ENCODE measurements around the gene CALN1. TPM values are rescaled to one million over a fixed set of nuclear protein-coding genes. Genes with fewer than 3 reads are reported as not detected.
"Not testable (repeated sequence)": the region's sequence is repeated elsewhere in the genome, so short reads cannot be mapped to it uniquely, and the experiment has no call there.

The CALN1 gene
- total RNA-seq: under 0.01 TPM

DNA sequence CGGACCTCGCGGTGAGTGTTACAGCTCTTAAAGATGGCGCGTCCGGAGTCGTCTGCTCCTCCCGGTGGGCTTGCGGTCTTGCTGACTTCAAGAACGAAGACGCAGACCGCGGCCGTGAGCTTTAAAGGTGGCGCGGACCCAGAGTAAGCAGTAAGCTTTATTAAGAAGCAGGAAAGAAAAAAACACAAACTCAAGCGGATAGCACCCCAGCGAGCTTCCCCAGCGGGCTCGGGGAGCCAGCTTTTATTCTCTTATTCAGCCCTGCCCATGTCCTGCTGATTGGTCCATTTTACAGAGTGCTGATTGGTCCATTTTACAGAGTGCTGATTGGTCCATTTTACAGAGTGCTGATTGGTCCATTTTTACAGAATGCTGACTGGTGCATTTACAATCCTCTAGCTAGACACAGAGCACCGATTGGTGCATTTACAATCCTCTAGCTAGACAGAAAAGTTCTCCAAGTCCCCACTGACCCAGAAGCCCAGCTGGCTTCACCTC is at the start of gene CALN1:
Gene CALN1 (minus strand): TSS at position 218 of the 498 bp plus-strand sequence.
- H3K27me3 ChIP-seq (ENCODE audit: insufficient read depth, low read length); H3K4me3 ChIP-seq (ENCODE audit: low read length); H3K9me3 ChIP-seq (ENCODE audit: low read depth, low read length); H3K4me1 ChIP-seq (ENCODE audit: insufficient read depth, low read length): not testable (repeated sequence)

DNA sequence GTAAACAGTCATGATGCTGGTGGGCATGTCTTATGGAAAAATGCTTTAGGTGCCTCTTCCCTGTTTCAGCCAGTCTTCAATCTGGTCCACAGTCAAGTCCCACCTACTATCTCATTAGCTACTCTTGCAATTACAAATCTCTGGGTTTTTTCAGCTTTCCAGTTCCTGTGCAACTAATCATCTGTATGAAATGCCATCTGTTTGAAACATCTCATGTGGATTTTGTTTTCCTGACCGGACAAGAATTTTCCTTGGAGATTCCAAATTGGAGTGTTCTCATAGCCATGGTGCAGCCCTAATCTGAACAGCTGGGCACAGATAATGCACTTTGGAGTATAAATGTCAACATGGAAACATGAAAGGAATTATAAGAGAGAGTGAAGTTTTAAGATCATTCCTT is 41.3 kb upstream of the CALN1 start:
- H3K4me1 ChIP-seq (ENCODE audit: insufficient read depth, low read length): no peaks in the 10 kb centered on the region
- no peaks in the 10 kb centered on the region for H3K27me3 ChIP-seq (ENCODE audit: insufficient read depth, low read length)
- no peak overlapping the region for H3K4me3 ChIP-seq (ENCODE audit: low read length)
- no peaks in the 10 kb centered on the region for H3K9me3 ChIP-seq (ENCODE audit: low read depth, low read length)

DNA sequence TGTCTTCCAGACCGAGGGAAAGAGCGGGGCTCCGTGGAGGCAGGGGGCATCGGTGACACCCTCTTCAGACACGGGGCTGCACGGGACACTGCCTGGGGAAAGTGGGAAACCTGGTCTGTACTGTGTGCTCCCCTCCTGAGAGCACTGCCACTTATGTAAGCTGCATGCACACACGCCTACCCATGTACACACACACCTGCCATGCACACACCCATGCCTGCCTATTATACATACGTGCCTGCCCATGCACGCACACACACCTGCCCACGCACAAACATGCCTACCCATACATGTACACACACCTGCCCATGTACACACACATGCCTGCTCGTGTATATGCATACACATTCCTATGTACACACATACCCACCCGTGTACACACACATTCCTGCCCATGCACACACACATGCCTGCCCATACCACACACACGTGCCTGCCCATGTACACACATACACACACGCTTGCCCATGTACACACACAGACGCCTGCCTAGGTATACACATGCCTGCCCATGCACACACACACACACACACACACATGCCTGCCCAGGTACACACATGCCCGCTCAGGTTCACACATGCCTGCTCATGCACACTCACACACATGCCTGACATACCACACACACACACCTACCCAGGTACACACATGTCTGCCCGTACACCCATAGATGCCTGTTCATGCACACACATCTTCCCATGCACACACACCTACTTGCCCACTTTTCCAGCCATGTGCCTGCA is 35.5 kb upstream of the CALN1 start:
- no peak overlapping the region for H3K4me3 ChIP-seq (ENCODE audit: low read length)

DNA sequence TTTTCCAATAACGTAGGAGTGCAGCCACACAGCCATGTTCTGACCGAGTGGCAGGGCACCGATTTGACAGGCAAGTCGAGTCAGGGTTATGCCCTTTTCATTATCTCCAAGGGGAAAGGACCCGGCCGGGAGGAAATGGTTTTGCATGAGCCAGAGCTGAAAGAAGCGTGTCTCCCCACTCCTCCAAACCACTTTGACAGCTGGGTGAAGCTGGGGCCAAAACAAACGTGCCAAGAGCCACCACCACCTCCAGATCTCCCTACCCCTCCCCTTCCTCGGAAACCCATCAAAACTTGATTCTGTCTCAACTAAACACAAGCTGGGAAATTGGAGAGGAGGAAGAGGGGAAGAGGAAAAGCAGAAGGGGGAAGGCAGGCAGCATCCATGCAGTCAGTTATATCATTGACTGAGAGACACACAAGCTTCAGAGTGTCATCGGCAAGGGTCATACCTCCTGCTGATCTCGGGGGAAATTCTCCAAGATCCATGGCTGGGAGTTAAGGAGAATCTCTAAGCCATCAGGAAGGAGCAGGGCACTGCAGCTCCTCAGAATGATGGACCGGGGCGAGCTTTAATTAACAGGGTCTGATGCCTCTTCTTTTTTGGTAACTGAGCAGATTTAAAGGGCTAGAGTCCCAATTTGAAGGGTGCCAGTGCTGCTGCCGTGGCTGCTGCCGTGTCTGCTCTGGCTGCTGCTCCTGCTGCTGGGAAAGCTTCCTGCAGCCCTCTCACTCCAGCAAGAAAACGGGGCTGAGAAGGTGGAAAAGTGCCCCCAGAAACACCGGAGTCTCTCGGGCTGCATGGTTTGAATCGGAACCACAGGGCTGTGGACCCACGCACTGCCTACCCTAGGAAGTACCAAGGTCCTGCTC is 34.7 kb upstream of the CALN1 start:
- no peaks in the 10 kb centered on the region for H3K4me1 ChIP-seq (ENCODE audit: insufficient read depth, low read length)
- H3K27me3 ChIP-seq (ENCODE audit: insufficient read depth, low read length): no peaks in the 10 kb centered on the region
- H3K4me3 ChIP-seq (ENCODE audit: low read length): no peak overlapping the region
- H3K9me3 ChIP-seq (ENCODE audit: low read depth, low read length): no peaks in the 10 kb centered on the region

More for the DNA sequence above, 35.5 kb upstream of the CALN1 start:
- Histone ChIP-seq H3K4me1 (ENCODE audit: insufficient read depth, low read length) (no peaks in the 10 kb centered on the region), H3K9me3 (ENCODE audit: low read depth, low read length) (no peaks in the 10 kb centered on the region), H3K27me3 (ENCODE audit: insufficient read depth, low read length) (no peaks in the 10 kb centered on the region)

DNA sequence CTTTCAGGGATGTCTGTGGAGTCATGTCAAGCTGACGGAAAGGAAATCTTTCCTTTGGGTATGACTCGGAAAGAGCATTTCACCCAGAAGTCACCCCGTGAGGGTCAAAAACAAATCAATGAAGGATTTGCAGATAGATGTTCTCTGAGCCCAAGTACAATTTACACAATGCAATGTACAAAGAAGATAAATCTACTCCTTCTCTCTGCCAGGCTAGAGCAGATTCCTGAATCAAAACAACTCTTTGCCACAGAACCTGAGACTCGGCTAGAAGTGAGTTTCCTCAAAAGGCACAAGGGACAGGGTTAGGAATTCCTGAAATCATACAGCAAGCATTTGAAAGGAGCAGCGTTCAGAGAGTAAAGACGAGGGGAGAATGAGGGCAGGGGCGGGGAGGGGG is 34.0 kb upstream of the CALN1 start:
- Histone ChIP-seq H3K9me3 (ENCODE audit: low read depth, low read length) (no peaks in the 10 kb centered on the region), H3K4me1 (ENCODE audit: insufficient read depth, low read length) (no peaks in the 10 kb centered on the region), H3K27me3 (ENCODE audit: insufficient read depth, low read length) (no peaks in the 10 kb centered on the region), H3K4me3 (ENCODE audit: low read length) (no peak overlapping the region)

DNA sequence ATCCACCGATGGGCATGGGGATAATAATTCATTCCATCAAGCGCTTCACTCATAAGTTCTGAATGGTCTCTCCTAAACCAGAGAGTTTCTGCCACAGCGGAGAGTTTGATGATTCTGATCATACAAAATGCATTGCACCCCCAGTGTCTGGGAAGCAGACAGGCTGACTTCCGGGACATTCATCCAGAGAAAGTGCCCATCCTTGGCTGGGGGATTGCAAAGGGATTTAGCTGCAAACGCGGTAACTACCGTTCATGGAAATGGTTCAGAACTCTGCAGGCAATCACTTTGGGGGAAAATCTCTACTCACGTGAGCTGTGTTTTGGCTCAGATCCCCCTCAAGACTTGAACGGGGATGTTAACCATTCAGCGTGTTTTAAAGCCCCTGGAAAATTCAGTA is 33.4 kb upstream of the CALN1 start:
- Histone ChIP-seq H3K27me3 (ENCODE audit: insufficient read depth, low read length) (no peaks in the 10 kb centered on the region), H3K9me3 (ENCODE audit: low read depth, low read length) (no peaks in the 10 kb centered on the region), H3K4me1 (ENCODE audit: insufficient read depth, low read length) (no peaks in the 10 kb centered on the region), H3K4me3 (ENCODE audit: low read length) (no peak overlapping the region)

DNA sequence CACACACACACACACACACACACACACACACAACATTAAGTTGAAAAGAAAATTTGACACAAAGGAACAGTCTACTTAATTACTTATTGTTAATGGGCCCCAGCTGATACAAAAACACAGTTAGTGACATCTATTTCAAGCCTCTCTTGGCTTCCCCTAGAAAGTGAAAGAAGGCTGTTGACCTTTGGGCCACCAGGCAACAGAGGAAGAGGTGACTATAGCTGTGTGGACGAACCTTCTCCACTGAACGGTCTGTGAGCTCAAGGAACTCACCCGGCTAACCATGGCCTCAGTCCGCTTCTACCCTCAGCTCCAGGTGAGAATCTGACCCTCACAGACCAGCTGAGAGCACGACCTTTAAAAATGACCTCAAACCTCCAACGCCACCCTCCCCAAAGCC is 32.9 kb upstream of the CALN1 start:
- Histone ChIP-seq H3K27me3 (ENCODE audit: insufficient read depth, low read length) (no peaks in the 10 kb centered on the region), H3K9me3 (ENCODE audit: low read depth, low read length) (no peaks in the 10 kb centered on the region), H3K4me1 (ENCODE audit: insufficient read depth, low read length) (no peaks in the 10 kb centered on the region), H3K4me3 (ENCODE audit: low read length) (no peak overlapping the region)

DNA sequence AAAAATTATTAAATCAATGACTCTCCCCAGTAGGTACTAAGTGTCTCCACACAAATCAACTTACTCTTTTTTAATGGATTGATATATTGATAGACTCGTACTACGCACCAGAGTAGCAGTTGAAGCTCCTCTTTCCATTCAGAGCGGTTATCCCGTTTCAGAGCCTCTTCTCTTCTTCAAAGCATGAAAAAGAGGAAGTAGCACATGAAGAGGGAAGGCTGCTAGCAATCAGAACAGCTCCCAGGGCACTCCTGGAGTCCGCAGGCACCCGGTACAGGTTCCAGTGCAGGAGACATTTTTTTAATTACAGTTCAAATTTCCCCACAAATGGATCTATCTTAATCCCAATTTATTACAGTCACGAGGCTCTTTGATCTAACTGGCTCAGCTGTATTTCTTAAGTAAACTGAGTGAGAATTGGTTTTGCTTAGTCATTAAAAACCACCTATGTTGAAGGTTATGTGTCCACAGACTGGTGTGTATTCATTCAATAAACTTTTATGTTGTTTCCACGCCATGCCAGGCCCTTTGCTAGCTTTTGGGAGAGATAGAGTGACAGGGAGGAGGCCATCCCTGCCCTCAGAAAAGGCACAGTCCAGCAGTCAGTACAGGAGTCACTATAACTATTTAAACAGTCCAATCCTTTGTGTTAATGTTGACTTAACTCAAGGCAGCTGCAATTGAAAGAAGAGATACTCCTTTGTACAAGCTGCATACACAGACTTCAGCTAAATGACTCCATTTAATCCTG is 32.1 kb upstream of the CALN1 start:
- H3K4me1 ChIP-seq (ENCODE audit: insufficient read depth, low read length): no peaks in the 10 kb centered on the region
- no peaks in the 10 kb centered on the region for H3K27me3 ChIP-seq (ENCODE audit: insufficient read depth, low read length)
- no peak overlapping the region for H3K4me3 ChIP-seq (ENCODE audit: low read length)
- no peaks in the 10 kb centered on the region for H3K9me3 ChIP-seq (ENCODE audit: low read depth, low read length)

DNA sequence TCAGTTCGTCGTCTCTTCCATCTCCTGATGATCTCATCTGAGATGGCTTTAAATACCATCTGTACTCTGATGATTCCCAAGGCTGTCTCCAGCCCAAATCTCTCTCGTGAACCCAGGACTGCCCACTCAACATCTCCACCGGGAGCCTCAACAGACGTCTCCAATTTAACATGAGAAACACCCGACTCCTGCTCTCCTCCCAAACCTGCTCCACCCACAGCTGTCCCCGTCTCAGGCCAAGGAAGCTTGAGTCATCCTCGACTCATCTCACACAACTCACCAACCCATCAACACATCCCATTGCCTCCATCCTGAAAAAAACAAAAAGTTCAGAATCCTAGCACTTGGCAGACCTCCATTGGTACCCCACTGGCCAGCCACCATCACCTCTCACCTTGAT is 29.7 kb upstream of the CALN1 start:
- H3K4me1 ChIP-seq (ENCODE audit: insufficient read depth, low read length): no peaks in the 10 kb centered on the region
- H3K27me3 ChIP-seq (ENCODE audit: insufficient read depth, low read length): no peaks in the 10 kb centered on the region
- H3K9me3 ChIP-seq (ENCODE audit: low read depth, low read length): no peaks in the 10 kb centered on the region
- no peak overlapping the region for H3K4me3 ChIP-seq (ENCODE audit: low read length)

DNA sequence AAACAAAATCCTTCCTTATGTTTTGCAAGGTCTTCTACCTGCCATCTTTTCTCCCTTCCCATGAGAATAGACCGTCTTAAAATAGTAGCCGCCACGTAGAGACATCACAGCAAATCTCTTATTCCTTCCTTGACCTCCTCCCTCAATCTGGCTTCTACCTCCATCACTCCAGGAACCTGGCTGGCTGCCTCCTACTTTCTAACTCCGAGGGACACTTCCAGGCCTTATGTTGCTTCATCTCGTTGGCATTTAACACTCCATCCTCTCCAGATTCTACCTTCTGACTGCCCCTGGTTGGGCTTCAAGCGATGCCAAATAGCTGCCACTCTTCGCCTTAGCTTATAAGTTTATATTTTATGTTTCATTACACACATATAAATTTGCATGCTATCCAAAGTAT is 26.4 kb upstream of the CALN1 start:
- no peaks in the 10 kb centered on the region for H3K27me3 ChIP-seq (ENCODE audit: insufficient read depth, low read length)

DNA sequence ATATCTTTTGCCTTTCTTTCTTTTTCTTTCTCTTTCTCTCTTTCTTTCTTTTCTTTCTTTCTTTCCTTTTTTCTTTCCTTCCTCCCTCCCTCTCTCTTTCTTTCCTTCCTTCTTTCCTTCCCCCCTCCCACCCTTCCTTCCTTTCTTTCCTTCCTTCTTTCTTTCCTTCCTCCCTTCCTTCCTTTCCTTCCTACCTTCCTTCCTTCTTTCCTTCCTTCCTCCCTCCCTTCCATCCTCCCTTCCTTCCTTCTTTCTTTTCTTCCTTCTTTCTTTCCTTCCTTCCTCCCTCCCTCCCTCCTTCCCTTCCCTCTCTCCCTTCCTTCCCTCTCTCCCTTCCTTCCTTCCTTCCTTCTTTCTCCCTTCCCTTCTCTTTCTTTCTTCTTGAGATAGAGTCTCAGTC is 25.5 kb upstream of the CALN1 start:
- Histone ChIP-seq H3K9me3 (ENCODE audit: low read depth, low read length) (no peaks in the 10 kb centered on the region), H3K4me3 (ENCODE audit: low read length) (no peak overlapping the region), H3K27me3 (ENCODE audit: insufficient read depth, low read length) (no peaks in the 10 kb centered on the region), H3K4me1 (ENCODE audit: insufficient read depth, low read length) (no peaks in the 10 kb centered on the region)

More for the DNA sequence above, 26.4 kb upstream of the CALN1 start:
- Histone ChIP-seq H3K4me3 (ENCODE audit: low read length) (no peak overlapping the region), H3K9me3 (ENCODE audit: low read depth, low read length) (no peaks in the 10 kb centered on the region), H3K4me1 (ENCODE audit: insufficient read depth, low read length) (no peaks in the 10 kb centered on the region)

DNA sequence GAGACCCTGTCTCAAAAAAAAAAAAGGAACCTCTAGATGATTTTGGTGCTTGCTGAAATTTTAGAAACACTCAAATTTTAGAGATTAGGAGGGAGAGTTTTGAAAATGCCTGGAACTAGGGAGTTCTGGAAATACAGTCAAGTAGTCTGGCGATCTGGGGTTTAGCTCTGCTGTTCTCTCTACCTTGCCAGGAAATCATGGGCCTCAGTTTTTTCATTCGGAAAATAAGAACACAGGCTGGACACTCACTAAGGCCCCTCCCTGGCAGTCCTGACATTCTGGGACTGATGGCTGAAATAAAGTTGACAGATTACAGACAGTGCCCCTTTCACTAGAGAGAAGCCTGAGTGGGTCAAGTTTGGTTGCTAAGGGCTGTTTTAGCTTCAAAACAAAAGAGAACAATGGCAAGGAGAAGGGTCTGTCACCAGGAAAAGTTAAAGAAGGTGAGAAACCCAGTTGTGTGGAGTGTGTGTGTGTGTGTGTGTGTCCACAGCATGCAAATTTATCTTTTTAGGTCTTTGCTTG is 25.0 kb upstream of the CALN1 start:
- H3K4me1 ChIP-seq (ENCODE audit: insufficient read depth, low read length): no peaks in the 10 kb centered on the region
- H3K9me3 ChIP-seq (ENCODE audit: low read depth, low read length): no peaks in the 10 kb centered on the region
- H3K27me3 ChIP-seq (ENCODE audit: insufficient read depth, low read length): no peaks in the 10 kb centered on the region
- H3K4me3 ChIP-seq (ENCODE audit: low read length): no peak overlapping the region

DNA sequence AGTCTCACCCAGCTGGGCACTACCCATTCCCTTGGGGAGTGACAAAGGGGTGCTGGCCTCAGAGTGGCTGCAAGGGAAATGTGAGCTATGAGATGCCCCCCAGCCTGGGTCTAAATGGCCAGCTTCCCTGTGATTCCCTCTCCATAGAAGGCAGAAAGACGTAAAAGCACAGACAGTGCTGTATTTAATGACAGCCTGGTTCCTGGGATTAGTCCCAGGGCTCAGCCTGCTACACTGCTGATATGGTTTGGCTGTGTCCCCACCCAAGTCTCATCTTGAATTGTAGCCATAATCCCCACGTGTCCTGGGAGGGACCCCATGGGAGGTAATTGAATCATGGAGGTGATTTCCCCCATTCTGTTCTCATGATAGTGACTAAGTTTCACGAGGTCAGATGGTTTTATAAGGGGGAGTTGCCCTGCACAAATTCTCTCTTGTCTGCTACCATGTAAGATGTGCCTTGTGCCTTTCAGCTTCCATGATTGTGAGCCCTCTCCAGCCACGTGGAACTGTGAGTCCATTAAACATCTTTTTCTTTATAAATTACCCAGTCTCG is 23.9 kb upstream of the CALN1 start:
- Histone ChIP-seq H3K9me3 (ENCODE audit: low read depth, low read length) (no peaks in the 10 kb centered on the region), H3K4me3 (ENCODE audit: low read length) (no peak overlapping the region), H3K27me3 (ENCODE audit: insufficient read depth, low read length) (no peaks in the 10 kb centered on the region), H3K4me1 (ENCODE audit: insufficient read depth, low read length) (no peaks in the 10 kb centered on the region)

DNA sequence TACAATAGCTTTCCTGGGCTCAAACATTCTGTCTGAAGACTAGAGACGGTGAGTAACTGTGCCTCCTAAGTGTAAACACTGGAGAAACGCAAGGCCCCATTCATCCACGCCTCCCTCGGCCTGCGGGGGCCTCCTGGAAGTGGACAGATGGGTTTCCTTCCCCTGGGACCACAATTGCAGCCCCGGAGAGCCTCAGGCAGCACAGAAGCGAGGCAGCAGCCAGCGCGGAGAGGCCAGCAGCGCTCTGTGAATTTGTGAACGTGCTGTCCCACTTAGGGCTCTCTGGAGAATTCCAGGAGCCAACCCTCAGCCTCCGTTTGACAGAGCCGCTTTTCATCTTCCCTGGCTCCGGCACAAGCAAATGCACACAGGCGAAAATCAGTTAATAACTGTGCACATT is 23.2 kb upstream of the CALN1 start:
- no peaks in the 10 kb centered on the region for H3K9me3 ChIP-seq (ENCODE audit: low read depth, low read length)
- H3K4me1 ChIP-seq (ENCODE audit: insufficient read depth, low read length): no peaks in the 10 kb centered on the region
- no peaks in the 10 kb centered on the region for H3K27me3 ChIP-seq (ENCODE audit: insufficient read depth, low read length)
- H3K4me3 ChIP-seq (ENCODE audit: low read length): no peak overlapping the region

Measured in mononuclear cell (primary cell).